ENCODE measurements around the gene ADGRG6. TPM values are rescaled to one million over a fixed set of nuclear protein-coding genes. Genes with fewer than 3 reads are reported as not detected.

The ADGRG6 gene
- total and polyA plus RNA-seq, 2 donors (not counting 3 experiments of a cell fraction or from before 2014, with no cell fraction given) = 99.3 to 166 TPM

GRCh38 chr6:142266060-142266459 lies 35.7 kb upstream of the ADGRG6 start:
- no TSS peak for BruUV-seq (replicated peaks)

More at GRCh38 chr6:142266060-142266459, 35.7 kb upstream of the ADGRG6 start:
- no peak overlapping the region for H3K9ac ChIP-seq (replicated peaks; ENCODE audit: extremely low read depth, insufficient read depth, low read length)
- H3K36me3 ChIP-seq (ENCODE audit: control insufficient read depth in 2 of 2, extremely low read depth in 1 of 2, insufficient read depth in 2 of 2, low read length in 2 of 2) = no peaks in the 10 kb centered on the region
- no peak overlapping the region for H3K27ac ChIP-seq (ENCODE audit: insufficient read depth, low read depth, low read length)
- TF ChIP-seq EZH2 (IDR thresholded peaks at IDR 0.05; ENCODE audit: borderline replicate concordance, low read depth, low read length, severe bottlenecking) (no peak), JUN (IDR thresholded peaks at IDR 0.05; ENCODE audit: borderline replicate concordance, insufficient read depth, insufficient read length, low read depth) (no peak), FOS (IDR thresholded peaks at IDR 0.05; ENCODE audit: borderline replicate concordance, insufficient read depth, low read length) (no peak), MYC (IDR thresholded peaks at IDR 0.05; ENCODE audit: low read depth, low read length) (no peak), MAX (IDR thresholded peaks at IDR 0.05; ENCODE audit: insufficient read depth, insufficient read length) (no peak), POLR2A (IDR thresholded peaks at IDR 0.05; ENCODE audit: low read depth, low read length) (no peak), GATA2 (IDR thresholded peaks at IDR 0.05; ENCODE audit: insufficient read depth, insufficient read length, low read depth, low read length) (no peak), POLR2AphosphoS5 (IDR thresholded peaks at IDR 0.05; ENCODE audit: insufficient read depth, low read depth, low read length) (no peak)
- TF ChIP-seq, protein P1, sequence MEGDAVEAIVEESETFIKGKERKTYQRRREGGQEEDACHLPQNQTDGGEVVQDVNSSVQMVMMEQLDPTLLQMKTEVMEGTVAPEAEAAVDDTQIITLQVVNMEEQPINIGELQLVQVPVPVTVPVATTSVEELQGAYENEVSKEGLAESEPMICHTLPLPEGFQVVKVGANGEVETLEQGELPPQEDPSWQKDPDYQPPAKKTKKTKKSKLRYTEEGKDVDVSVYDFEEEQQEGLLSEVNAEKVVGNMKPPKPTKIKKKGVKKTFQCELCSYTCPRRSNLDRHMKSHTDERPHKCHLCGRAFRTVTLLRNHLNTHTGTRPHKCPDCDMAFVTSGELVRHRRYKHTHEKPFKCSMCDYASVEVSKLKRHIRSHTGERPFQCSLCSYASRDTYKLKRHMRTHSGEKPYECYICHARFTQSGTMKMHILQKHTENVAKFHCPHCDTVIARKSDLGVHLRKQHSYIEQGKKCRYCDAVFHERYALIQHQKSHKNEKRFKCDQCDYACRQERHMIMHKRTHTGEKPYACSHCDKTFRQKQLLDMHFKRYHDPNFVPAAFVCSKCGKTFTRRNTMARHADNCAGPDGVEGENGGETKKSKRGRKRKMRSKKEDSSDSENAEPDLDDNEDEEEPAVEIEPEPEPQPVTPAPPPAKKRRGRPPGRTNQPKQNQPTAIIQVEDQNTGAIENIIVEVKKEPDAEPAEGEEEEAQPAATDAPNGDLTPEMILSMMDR (IDR thresholded peaks at IDR 0.05; ENCODE audit: extremely low read depth in 1 of 2, insufficient read depth in 1 of 2, low read depth in 1 of 2, low read length in 2 of 2) = no peak
- no peaks in the 10 kb centered on the region for H3K9me3 ChIP-seq (replicated peaks; ENCODE audit: control insufficient read depth, insufficient read depth, low read length)
- DNase-seq (ENCODE audit: low read depth, low spot score) (peak; percentile 17), FAIRE-seq (no peak)
- H3K9me1 ChIP-seq (replicated peaks; ENCODE audit: control insufficient read depth, extremely low read depth, insufficient read depth, low read length) = no peaks in the 10 kb centered on the region
- POLR2A ChIA-PET = no interaction called here
- no peaks in the 10 kb centered on the region for H4K20me1 ChIP-seq (replicated peaks; ENCODE audit: control insufficient read depth, extremely low read depth, insufficient read depth, low read length)
- no peak overlapping the region for H3K4me3 ChIP-seq (replicated peaks in 1 of 3; ENCODE audit: insufficient read depth in 1 of 3, low read depth in 1 of 3, low read length in 3 of 3)
- H3K4me1 ChIP-seq (ENCODE audit: control insufficient read depth, extremely low read depth, insufficient read depth, low read length) = peaks cover 3% of the 10 kb centered on the region
- intact Hi-C loops (cut with micrococcal nuclease) (no loop called here), dilution Hi-C loops (cut with MboI; ENCODE audit: extremely low pct_ligation_motif_present, low sequenced_read_pairs) (no loop called here)
- CTCF ChIA-PET = interaction anchor here (1.5 kb wide), 1 partner anchor 9 kb away, joined by 4 read pairs; no protein-coding TSS in a partner anchor
- H3K4me2 ChIP-seq (ENCODE audit: insufficient read depth, low read length) = peak overlapping the region; percentile 42
- no peaks in the 10 kb centered on the region for H3K27me3 ChIP-seq (ENCODE audit: control insufficient read depth in 2 of 2, insufficient read depth in 2 of 2, low read length in 2 of 2)
- H3K79me2 ChIP-seq (ENCODE audit: control insufficient read depth, insufficient read depth, low read length) = no peaks in the 10 kb centered on the region
- H2AFZ ChIP-seq (ENCODE audit: low read depth, low read length) = peak overlapping the region; percentile 93

Measured in endothelial cell of umbilical vein (primary cell).